Stimulated activated CD8-positive, alpha-beta memory T cell treated with anti-CD3 and anti-CD28 coated beads, Interleukin-12 subunit alpha, Interleukin-12 subunit beta, amount 100 ng/mL, for 24 hours (primary cell): ENCODE results near the gene EP300.
"Not testable (repeated sequence)": the region's sequence is repeated elsewhere in the genome, so short reads cannot be mapped to it uniquely, and the experiment has no call there.

Experiments used
- DNase-seq: peaks from one replicate; pipeline ENCODE4 v3.0.0-alpha.2; 2020; ENCODE audit errors: extremely low read depth

EP300 gene

GRCh38 chr22:41085842-41086241, 6.5 kb upstream of the EP300 start:
- DNase-seq, result no peak

DNA sequence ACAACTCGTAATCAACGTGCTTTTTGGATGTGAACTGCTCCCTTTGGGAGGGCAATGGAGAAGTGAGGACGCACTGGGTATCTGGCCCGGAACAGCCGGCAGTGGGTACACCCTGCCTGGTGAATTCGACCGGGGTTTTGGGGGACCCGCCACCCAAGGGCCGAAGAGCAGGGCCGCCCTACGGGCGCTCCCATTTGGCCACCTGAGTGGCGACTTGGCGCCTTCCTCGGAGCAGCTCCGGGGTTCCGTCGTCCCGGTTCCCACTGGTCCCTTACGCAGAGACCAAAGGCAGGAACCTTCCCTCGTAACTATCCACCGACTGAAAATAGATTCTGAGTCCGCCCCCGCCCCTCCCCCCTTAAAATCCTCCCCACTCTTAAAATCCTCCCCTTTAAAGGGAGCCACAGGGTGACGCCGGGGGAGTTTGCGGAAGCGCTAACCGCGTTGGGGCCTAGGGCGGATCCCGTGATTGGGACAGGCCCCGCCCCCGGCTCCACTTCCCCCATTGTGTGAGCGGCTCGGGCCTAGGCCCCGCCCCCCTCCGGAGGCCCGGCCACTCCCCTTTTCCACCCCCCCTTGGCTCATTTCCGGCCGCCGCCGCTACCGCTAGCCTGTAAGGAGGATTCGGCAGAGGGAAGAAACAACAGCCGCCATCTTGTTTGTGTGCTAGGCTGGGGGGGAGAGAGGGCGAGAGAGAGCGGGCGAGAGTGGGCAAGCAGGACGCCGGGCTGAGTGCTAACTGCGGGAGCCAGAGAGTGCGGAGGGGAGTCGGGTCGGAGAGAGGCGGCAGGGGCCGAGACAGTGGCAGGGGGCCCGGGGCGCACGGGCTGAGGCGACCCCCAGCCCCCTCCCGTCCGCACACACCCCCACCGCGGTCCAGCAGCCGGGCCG, 1.0 kb upstream of the EP300 start:
- peak; percentile 98 for DNase-seq

- no peak for DNase-seq
Measured at GRCh38 chr22:41092847-41093411, 537 bp downstream of the EP300 start.

DNA sequence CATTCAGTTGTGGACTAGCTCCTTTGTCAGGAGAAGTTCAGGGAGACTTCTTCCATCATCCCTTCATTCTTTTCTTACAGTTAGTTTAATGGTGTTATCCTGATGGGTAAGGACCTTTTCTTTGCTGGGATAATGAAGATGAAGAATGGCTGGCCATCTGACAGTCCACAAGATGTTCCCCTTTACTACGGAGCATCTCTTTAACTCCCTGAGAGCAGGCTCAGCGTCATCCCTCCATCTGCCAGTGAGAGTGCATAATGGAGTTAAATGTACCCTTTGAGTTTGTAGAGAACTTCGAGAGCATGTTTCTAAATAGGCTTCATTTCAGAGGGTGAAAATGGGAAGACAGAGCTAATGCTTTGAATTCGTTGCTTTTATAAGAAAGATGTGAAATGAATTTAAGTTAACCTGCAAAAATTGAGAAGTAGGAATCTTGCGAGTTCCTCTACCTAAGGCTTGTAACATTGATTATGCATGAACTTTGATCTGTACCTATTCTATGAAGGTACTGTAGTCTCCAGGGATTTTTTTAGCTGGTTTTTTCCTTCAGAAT, 1.7 kb downstream of the EP300 start:
- DNase-seq, result no peak

- no peak for DNase-seq
Measured at GRCh38 chr22:41096391-41096790, 4.0 kb downstream of the EP300 start.

DNA sequence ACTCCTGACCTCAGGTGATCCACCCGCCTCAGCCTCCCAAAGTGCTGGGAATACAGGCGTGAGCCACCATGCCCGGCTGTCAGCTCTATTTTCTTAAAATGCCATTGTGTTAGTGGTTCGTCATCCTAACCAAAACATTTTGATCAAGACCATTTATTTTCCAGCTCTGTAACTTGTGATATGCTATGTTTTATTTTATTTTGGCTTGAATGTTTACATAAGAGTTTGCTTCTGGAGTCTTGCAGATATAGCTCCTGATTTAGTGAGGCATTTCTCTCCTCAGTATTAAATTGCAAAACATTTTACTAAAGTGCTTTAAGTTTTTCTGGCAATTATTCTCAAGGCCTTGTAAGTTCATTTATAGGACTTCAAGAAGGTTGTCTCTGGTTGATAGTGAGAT, 4.4 kb downstream of the EP300 start:
- no peak for DNase-seq

DNA sequence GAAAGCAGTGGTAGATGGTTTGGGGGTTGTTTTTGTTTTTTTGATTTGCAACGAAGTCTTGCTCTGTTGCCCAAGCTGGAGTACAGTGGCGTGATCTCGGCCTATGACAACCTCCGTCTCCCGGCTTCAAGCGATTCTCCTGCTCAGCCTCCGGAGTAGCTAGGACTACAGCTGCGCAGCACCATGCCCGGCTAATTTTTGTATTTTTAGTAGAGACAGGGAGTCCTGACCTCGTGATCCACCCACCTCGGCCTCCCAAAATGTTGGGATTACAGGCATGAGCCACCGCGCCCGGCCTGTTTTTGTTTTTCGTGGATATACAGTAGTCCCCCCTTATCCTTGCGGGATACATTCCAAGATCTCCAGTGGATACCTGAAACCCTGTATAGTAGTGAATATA, 6.6 kb downstream of the EP300 start:
- DNase-seq, result no peak

- DNase-seq, result no peak
Measured at GRCh38 chr22:41106122-41106968, 14.0 kb downstream of the EP300 start.

GRCh38 chr22:41106969-41107325, 14.6 kb downstream of the EP300 start:
- DNase-seq, result not testable (repeated sequence)

DNA sequence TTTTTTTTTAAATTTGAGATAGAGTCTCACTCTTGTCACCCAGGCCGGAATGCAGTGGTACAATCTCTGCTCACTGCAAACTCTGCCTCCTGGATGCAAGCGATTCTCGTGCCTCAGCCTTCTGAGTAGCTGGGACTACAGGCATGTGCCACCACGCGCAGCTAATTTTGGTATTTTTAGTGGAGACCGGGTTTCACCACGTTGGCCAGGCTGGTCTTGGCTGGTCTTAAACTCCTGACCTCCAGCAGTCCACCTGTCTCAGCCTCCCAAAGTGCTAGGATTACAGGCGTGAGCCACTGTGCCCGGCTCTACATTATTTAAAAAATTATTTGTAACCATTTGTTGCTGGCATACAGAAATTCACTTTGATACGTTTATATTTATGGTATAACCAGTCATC, 18.6 kb downstream of the EP300 start:
- DNase-seq, result no peak

DNA sequence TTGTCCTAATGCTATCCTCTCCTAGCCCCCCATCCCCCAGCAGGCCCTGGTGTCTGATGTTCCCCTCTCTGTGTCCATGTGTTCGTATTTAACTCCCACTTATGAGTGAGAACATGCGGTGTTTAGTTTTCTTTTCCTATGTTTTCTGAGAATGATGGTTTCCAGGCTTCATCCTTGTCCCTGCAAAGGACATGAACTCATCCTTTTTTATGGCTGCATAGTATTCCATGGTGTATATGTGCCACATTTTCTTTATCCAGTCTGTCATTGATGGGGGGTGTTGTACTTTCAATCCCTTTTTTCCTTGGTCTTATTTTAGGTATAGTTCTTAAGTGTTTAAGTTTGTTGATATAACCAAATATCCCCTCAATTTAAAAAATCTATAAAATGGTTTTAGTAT, 23.9 kb downstream of the EP300 start:
- no peak for DNase-seq

GRCh38 chr22:41117127-41117965, 25.0 kb downstream of the EP300 start:
- DNase-seq, result no peak

GRCh38 chr22:41123151-41123550, 30.8 kb downstream of the EP300 start:
- no peak for DNase-seq

DNA sequence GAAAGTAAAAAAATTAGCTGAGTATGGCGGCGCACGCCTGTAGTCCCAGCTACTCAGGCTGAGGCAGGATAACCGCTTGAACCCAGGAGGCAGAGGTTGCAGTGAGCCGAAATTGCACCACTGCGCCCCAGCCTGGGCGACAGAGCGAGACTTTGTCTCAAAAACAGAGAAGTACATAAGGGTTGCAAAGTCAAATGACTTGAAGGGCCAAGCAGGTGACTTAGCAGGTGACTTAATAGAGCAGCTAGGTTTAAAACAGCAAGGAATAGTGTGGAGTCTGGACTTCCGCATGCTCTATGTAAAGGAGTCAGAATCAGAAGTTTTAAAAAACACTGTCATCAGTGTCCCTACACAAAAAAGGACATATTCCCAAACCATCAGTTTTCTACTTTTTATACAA, 31.7 kb downstream of the EP300 start:
- no peak for DNase-seq

DNA sequence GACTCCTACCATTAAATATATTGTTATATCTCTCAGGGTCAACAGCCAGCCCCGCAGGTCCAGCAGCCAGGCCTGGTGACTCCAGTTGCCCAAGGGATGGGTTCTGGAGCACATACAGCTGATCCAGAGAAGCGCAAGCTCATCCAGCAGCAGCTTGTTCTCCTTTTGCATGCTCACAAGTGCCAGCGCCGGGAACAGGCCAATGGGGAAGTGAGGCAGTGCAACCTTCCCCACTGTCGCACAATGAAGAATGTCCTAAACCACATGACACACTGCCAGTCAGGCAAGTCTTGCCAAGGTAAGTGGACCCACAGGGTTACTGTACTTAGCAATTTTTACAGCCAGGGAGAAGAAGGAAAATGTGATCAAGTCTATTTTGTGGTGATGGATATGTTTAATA, 35.1 kb downstream of the EP300 start:
- DNase-seq, result no peak

DNA sequence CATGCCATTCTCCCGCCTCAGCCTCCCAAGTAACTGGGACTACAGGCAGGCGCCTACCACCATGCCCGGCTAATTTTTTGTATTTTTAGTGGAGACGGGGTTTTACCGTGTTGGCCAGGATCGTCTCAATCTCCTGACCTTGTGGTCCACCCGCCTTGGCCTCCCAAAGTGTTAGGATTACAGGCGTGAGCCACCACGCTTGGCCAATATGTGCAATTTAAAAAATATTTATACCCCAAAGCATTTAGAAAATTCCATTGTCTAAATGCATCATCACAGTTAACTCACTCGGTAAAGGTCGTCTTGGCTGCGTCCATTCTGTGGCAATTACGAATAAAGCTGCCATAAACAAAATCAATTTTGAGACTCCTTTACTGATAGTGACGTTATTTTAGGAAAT, 36.2 kb downstream of the EP300 start:
- DNase-seq, result no peak

DNA sequence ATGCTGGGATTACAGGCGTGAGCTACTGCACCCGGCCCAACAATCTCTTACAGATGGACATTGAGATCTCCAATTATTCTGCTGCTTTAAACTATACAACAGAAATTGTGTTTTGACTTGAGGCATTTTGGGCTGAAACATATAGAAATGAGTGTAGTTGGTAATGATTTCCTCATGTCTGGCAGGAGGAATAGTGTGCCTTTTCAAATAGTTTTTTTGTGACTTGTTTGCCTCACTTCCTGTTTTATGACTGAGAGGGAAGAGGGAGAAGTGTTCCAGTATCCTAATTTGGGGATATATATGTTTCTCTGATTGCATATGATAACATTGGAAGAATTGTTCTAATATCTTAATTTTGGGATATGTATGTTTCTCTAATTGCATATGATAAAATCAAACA, 40.2 kb downstream of the EP300 start:
- DNase-seq, result no peak

- DNase-seq, result no peak
Measured at GRCh38 chr22:41140365-41140957, 48.1 kb downstream of the EP300 start.

DNA sequence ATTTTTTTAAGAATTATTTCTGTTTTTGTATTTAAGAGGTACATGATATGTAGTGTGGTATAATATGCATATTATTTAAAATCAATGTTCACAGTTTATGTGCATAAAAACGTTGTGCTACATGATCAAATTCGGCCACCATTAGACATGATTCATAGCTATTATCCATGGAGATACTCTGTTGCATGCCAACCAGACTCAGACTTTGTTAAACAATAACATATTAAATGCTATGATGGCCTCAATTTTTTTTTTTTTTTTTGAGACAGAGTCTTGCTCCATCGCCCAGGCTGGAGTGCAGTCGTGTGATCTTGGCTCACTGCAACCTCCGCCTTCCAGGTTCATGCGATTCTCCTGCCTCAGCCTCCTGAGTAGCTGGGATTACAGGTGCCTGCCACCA, 53.5 kb downstream of the EP300 start:
- DNase-seq, result not testable (repeated sequence)

- DNase-seq, result no peak
Measured at GRCh38 chr22:41146573-41146972, 54.2 kb downstream of the EP300 start.

- no peak for DNase-seq
Measured at GRCh38 chr22:41147722-41148121, 55.3 kb downstream of the EP300 start.
